Neural cell (in vitro differentiated cells): ENCODE results near the gene SAMD8.

Source experiments
- CTCF ChIP-seq: fragments of 450-650 bp; IDR thresholded peaks from 2 replicates; pipeline ENCODE4 v1.5.1; 2014; ENCODE audit warnings: antibody characterized with exemption, mild to moderate bottlenecking, moderate library complexity; ENCODE audit not compliant: poor library complexity, severe bottlenecking
- EP300 ChIP-seq: fragments of 450-650 bp; conservative IDR thresholded peaks from 2 replicates; pipeline ENCODE4 v1.6.1; 2014; ENCODE audit warnings: antibody characterized with exemption, mild to moderate bottlenecking, moderate library complexity; ENCODE audit not compliant: poor library complexity, severe bottlenecking
- EZH2 ChIP-seq: fragments of 200-600, 300-800 bp; shearing (Covaris generic), sonication (generic); IDR thresholded peaks from 2 replicates; pipeline ENCODE4 v1.6.1; 2014; ENCODE audit warnings: antibody characterized with exemption, low read length, borderline replicate concordance, mild to moderate bottlenecking; ENCODE audit not compliant: insufficient read depth, poor library complexity, severe bottlenecking
- POLR2AphosphoS5 ChIP-seq: IDR thresholded peaks from 2 replicates; pipeline ENCODE4 v1.6.1; 2012
- RAD21 ChIP-seq: fragments of 450-650 bp; conservative IDR thresholded peaks from 2 replicates; pipeline ENCODE4 v1.6.1; 2014; ENCODE audit warnings: antibody characterized with exemption, mild to moderate bottlenecking, moderate library complexity
- SMC3 ChIP-seq: fragments of 450-650 bp; conservative IDR thresholded peaks from 2 replicates; pipeline ENCODE4 v1.6.1; 2014; ENCODE audit warnings: antibody characterized with exemption, mild to moderate bottlenecking, moderate library complexity; ENCODE audit not compliant: poor library complexity
- TAF1 ChIP-seq: IDR thresholded peaks from 2 replicates; pipeline ENCODE4 v1.6.1; 2012; ENCODE audit warnings: low read depth
- TF ChIP-seq, protein P1 (sequence below): IDR thresholded peaks from 2 replicates; pipeline ENCODE4 v1.6.1; 2012; ENCODE audit warnings: borderline replicate concordance

- no peak for TF ChIP-seq CTCF
- TF ChIP-seq EZH2, result no peak
- TF ChIP-seq TAF1, result no peak
- TF ChIP-seq EP300, result no peak
- no peak for TF ChIP-seq POLR2AphosphoS5
- no peak for TF ChIP-seq RAD21
- TF ChIP-seq, protein P1, sequence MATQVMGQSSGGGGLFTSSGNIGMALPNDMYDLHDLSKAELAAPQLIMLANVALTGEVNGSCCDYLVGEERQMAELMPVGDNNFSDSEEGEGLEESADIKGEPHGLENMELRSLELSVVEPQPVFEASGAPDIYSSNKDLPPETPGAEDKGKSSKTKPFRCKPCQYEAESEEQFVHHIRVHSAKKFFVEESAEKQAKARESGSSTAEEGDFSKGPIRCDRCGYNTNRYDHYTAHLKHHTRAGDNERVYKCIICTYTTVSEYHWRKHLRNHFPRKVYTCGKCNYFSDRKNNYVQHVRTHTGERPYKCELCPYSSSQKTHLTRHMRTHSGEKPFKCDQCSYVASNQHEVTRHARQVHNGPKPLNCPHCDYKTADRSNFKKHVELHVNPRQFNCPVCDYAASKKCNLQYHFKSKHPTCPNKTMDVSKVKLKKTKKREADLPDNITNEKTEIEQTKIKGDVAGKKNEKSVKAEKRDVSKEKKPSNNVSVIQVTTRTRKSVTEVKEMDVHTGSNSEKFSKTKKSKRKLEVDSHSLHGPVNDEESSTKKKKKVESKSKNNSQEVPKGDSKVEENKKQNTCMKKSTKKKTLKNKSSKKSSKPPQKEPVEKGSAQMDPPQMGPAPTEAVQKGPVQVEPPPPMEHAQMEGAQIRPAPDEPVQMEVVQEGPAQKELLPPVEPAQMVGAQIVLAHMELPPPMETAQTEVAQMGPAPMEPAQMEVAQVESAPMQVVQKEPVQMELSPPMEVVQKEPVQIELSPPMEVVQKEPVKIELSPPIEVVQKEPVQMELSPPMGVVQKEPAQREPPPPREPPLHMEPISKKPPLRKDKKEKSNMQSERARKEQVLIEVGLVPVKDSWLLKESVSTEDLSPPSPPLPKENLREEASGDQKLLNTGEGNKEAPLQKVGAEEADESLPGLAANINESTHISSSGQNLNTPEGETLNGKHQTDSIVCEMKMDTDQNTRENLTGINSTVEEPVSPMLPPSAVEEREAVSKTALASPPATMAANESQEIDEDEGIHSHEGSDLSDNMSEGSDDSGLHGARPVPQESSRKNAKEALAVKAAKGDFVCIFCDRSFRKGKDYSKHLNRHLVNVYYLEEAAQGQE, result no peak
- TF ChIP-seq SMC3, result no peak
Measured at GRCh38 chr10:75076348-75076747, 35.1 kb upstream of the SAMD8 start.
